Gastroesophageal sphincter (tissue), 2 donors: ENCODE data around the gene AKAP9.

ENCODE experiments used
- EP300 ChIP-seq: sonication (generic); formaldehyde crosslinking; IDR thresholded peaks from one replicate; pipeline ENCODE4 v1.6.1; 2017; ENCODE audit warnings: antibody characterized with exemption, mild to moderate bottlenecking
- POLR2A ChIP-seq, 2 donors: fragments of 450-650 bp; IDR thresholded peaks; one replicate each; pipeline ENCODE4 v1.6.1; 2017; ENCODE audit warnings: antibody characterized with exemption in 2 of 2, mild to moderate bottlenecking in 2 of 2, moderate library complexity in 1 of 2
- POLR2AphosphoS5 ChIP-seq: sonication (generic); formaldehyde crosslinking; IDR thresholded peaks from one replicate; pipeline ENCODE4 v1.6.1; 2017; ENCODE audit warnings: antibody characterized with exemption

GRCh38 chr7:91946549-91946948 lies 5.9 kb downstream of the AKAP9 start:
- TF ChIP-seq POLR2A (IDR thresholded peaks at IDR 0.05) (no peak), POLR2AphosphoS5 (no peak), EP300 (no peak)
